Activated CD8-positive, alpha-beta memory T cell treated with anti-CD3 and anti-CD28 coated beads for 1 hour (primary cell): ENCODE measurements around the gene PALM2AKAP2.
"Not testable (repeated sequence)": the region's sequence is repeated elsewhere in the genome, so short reads cannot be mapped to it uniquely, and the experiment has no call there.

Experiments used
- DNase-seq, 2 donors: peaks; one replicate each; pipeline ENCODE4 v3.0.0-alpha.2; 2020; ENCODE audit warnings: low read depth in 1 of 2; ENCODE audit errors: extremely low read depth in 1 of 2

PALM2AKAP2 gene

GRCh38 chr9:109802491-109802890 lies 22.5 kb downstream of the PALM2AKAP2 start:
- DNase-seq, result no peak

DNA sequence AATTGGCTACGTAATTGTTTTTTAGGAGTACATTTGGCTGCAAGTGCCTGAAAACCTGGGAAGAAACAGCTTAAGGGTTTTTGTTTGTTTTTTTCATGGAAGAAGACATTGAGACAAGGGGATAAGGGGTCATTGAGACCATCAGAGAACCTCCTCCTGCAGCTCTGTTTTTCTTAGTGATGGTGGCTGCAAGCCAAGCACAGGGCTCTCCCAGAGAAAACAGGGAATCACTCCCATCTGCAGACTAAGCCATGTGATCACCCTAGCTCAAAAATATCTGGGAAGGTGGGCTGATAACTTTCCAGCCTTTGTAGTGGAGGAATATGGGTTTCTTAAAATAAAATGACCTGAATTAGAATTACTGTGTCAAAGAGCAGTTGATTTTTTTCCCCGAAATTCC lies 25.1 kb downstream of the PALM2AKAP2 start:
- DNase-seq, result no peak

DNA sequence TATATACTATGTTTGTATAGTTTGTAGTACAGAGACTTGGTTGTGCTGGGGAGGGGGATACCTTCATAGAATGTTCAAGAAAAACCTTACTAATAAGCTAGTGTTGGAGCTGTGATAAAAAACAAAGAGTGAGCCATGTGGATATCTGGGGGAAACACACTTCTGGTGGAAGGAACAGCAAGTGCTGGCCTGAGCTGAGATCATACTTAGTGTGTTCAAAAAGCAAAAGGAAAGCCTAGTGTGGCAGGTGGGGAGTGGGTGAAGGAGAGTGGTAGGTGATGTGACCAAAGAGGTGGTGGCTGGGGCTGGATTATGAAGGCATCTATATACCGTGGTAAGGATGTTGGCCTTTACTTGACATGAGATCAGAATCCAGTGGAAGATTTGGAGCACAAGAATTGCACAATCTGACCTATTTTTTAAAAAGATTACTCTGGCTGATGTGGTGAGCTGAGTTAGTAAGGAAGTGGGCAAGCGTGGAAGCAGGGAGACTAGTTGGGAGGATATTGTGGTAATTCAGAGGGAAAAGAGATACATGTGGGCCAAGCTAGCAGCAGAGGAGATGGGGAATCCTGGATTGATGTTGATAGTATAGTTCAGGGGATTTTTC lies 26.6 kb downstream of the PALM2AKAP2 start:
- no peak for DNase-seq

DNA sequence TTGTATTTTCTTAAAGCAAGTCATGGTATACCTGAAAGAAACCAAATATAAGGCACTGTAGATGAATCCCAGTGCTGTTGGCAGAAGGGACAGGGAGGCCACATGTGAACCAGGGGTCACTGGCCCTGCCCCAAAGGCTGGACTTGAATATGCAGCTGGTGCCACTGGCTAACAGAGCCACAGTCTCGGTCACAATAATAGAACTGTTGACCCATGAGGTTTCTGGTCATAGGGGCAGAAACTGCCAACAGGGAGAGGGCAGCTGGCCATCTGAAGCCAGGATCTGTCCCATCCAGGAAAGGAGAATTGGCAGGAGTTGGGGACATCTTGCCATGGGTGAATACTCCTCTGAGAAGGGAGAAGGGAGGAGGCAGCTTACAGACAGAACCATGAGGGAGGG lies 31.9 kb downstream of the PALM2AKAP2 start:
- DNase-seq, result no peak

GRCh38 chr9:109812331-109812730 lies 32.3 kb downstream of the PALM2AKAP2 start:
- no peak for DNase-seq

GRCh38 chr9:109812818-109813281 lies 32.9 kb downstream of the PALM2AKAP2 start:
- DNase-seq, result no peak

GRCh38 chr9:109813303-109813702 lies 33.3 kb downstream of the PALM2AKAP2 start:
- DNase-seq, result no peak

DNA sequence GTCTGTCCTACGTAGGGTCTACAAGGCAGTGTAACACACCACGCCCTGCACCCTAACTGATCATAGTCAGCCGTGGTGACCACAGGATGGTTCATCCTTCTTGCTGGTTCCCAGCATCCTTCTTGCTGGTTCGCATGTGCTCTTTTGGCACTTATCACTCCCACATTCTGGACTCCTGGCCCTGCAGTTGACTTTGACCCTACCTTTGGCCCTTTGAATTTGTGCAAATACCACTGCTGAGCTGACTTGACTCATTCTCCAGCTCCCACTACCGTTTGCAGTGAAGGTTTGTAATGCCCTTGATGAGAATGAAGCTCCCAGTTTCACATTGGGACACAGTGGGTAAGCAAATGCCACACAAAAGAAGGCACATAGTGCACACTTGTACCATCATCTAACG lies 33.8 kb downstream of the PALM2AKAP2 start:
- DNase-seq, result no peak

DNA sequence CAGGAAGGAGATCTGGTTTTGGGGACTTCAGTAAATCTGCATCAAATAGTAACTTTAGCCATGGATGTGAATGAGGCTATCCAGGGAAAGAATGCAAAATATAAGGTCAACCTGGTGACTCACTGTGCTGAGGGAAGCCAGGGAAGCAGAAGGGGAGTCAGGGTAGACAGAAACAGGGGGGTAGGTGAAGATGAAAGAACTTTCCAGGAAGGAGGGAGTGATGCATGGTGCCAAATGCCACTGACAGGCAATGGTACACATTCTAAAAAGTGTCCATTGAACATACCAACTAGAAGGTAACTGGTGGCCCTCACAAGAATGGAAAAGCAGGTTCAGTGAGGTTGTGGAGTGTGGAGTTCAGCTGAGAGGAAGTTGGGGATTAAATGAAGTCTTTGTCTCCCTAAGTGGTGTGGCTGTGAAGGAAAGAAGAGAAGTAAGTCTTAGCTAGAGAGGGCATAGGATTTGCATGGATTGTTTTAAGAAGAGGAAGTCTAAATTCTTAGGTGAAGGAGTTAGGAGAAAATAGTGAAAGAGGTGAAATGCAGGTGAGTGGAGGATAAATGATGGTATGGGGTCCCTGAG lies 35.5 kb downstream of the PALM2AKAP2 start:
- DNase-seq, result no peak

DNA sequence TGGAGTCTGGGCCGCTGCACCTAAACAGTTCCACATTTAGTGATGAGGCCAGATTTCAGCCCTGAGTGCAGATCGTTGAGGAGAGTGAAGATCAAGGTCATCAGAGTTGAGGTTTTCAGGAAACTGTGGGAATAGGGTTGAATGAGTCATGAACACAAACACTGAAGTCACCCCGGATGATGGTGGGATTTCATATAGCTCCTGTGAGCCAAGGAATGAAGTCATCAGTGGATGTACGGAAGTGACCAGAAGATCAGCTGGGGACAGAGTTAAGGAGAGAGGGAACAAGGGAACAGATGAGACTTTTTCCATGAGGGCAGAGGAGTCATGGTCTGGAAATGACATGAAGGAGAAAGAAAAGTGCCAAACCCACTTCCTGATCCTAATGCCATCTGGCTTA lies 36.5 kb downstream of the PALM2AKAP2 start:
- no peak for DNase-seq

DNA sequence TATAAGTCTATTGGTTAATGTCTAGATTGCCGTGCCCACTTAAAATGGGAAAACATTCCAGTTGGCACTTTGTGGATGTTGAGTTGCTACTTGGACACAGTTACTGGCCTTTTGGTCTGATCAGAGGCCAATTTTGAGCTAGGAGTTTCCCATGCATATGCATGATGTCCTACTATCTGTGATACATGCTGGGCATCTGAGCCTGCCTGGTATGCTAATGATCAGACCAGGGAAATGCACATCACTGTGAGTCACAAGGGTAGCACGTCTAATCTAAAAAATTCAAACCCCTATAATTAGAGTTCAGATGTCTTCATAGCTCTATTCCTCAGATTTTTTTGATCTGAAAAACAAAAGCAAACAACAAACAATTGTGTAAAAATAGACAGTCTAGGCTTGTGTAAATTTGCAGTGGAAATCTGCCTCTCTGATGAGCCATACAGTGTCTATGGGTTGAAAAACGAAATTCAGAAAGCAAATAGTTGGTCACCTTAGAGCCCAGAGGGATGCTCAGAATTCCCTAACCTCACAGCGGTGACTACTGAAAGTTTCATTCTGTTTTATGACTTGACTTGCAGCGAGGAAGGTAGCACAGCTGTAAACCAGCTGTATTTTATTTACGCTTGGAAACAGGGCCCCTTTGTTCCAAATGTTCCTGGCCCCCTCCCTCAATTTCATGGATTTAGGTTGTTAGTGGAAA lies 37.3 kb downstream of the PALM2AKAP2 start:
- no peak for DNase-seq

DNA sequence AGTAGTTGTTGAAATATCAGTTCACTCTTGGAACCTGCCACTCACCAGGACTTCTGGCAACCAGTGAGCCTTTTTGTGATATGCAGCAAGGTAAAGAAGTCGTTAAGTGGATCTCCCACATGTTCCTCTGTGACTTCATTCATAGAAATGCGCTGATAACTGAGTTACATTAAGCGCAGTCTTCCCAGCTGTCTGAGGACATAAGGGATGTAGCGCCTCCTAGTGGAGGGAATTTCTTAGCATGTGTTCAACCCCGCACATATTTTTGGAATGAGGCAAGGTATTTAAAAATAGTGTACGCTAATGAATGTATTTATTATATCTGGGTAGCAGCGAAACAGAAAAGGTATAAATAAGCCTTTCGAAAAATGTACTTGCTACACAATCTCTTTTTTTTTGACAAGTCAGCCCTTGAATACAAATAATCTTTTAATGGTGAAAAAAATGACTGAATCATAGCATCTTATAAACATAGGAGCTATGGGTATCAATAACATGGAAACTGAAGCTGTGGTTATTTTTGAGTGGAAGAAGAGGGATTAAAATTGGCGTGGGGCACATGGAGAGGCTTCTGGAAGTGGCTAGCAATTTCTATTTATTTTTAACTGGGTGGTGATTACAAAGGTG lies 38.0 kb downstream of the PALM2AKAP2 start:
- no peak for DNase-seq

GRCh38 chr9:109821711-109822110 lies 41.7 kb downstream of the PALM2AKAP2 start:
- no peak for DNase-seq

DNA sequence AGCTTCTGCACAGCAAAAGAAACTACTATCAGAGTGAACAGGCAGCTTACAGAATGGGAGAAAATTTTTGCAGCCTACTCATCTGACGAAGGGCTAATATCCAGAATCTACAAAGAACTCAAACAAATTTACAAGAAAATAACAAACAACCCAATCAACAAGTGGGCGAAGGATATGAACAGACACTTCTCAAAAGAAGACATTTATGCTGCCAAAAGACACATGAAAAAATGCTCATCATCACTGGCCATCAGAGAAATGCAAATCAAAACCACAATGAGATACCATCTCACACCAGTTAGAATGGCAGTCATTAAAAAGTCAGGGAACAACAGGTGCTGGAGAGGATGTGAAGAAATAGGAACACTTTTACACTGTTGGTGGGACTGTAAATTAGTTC lies 45.4 kb downstream of the PALM2AKAP2 start:
- DNase-seq, result not testable (repeated sequence)

- DNase-seq, result no peak
These were observed 46.6 kb downstream of the PALM2AKAP2 start for GRCh38 chr9:109826559-109826958.

DNA sequence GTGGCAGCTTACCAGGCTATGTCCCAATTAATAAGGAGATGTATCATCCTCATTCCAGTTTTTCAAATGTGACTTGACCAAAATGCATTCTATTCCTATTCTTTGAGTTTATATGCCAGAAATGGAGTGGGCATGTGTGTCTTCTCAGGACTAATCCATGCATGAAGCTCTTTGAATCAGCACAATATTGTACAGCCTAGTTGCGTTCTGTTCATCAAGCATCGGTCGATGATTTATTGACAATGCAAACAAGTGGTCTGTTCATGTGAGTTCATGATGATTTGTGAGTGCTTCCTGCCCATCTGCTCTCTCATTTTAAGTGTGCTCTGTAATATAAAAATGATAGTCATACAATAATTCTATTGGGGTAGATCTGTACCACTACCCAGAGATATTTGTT lies 48.3 kb downstream of the PALM2AKAP2 start:
- no peak for DNase-seq
